Measurements from ENCODE around the gene LHX2. TPM values are rescaled to one million over a fixed set of nuclear protein-coding genes. Genes with fewer than 3 reads are reported as not detected.

Gene LHX2
- total and polyA plus RNA-seq, 2 of the 4 experiments (the other 2 are of a cell fraction): not detected

GRCh38 chr9:124060844-124061605, 49.5 kb downstream of the LHX2 start:
- Histone ChIP-seq H2BK20ac (ENCODE audit: low read depth, low read length) (no peak overlapping the region), H2AFZ (replicated peaks; ENCODE audit: low read length, poor library complexity) (peak overlapping the region; percentile 21), H3K4ac (ENCODE audit: low read depth, low read length) (no peak overlapping the region), H4K20me1 (ENCODE audit: insufficient read depth, low read length) (0 out of 2 replicates have a peak, but pooled peaks cover 3% of the 10 kb centered on the region), H3K14ac (replicated peaks; ENCODE audit: low read depth, low read length) (no peak overlapping the region), H3K27ac (ENCODE audit: insufficient read depth, low read length) (no peak overlapping the region), H3K36me3 (ENCODE audit: control insufficient read depth, insufficient read depth, low read length) (no peaks in the 10 kb centered on the region), H3K4me1 (ENCODE audit: control insufficient read depth, insufficient read depth, low read length) (no peaks in the 10 kb centered on the region), H3K27me3 (ENCODE audit: control insufficient read depth, insufficient read depth, low read length) (peaks cover 53% of the 10 kb centered on the region), H3K9me1 (ENCODE audit: insufficient read depth, low read length) (no peaks in the 10 kb centered on the region), H3K18ac (ENCODE audit: low read depth, low read length) (no peak overlapping the region), H3K23ac (ENCODE audit: low read depth, low read length) (no peak overlapping the region), H2AK9ac (replicated peaks; ENCODE audit: low read depth, low read length, poor library complexity) (no peak overlapping the region), H3K9ac (ENCODE audit: low read depth, low read length) (no peak overlapping the region), H2BK5ac (ENCODE audit: low read depth, low read length, poor library complexity, severe bottlenecking) (no peak overlapping the region), H2BK120ac (ENCODE audit: low read depth, low read length) (no peak overlapping the region), H4K5ac (ENCODE audit: low read depth, low read length) (no peak overlapping the region), H3K4me3 (ENCODE audit: insufficient read depth, low read depth, low read length) (no peak overlapping the region), H3K79me1 (ENCODE audit: low read depth in 1 of 2, low read length in 2 of 2) (no peaks in the 10 kb centered on the region), H3K9me3 (ENCODE audit: control insufficient read depth, insufficient read depth, low read length) (no peaks in the 10 kb centered on the region), H2AK5ac (ENCODE audit: low read depth, low read length) (no peak overlapping the region), H4K91ac (ENCODE audit: insufficient read depth, low read depth, low read length) (no peak overlapping the region), H3K56ac (ENCODE audit: extremely low read depth, insufficient read depth, low read length) (no peak overlapping the region; the same call in 1 of the 2 replicates), H4K8ac (ENCODE audit: low read depth in 2 of 2, low read length in 2 of 2) (no peak overlapping the region), H2BK15ac (ENCODE audit: low read depth, low read length) (no peak overlapping the region), H3K4me2 (ENCODE audit: low read depth, low read length) (no peak overlapping the region)
- intact Hi-C loops (cut with micrococcal nuclease): no loop called here
- in situ Hi-C loops (cut with MboI; ENCODE audit: low sequenced_read_pairs): no loop called here
- POLR2A ChIA-PET (ENCODE audit: unreplicated experiment): no interaction called here
- dilution Hi-C loops (cut with HindIII; ENCODE audit: low sequenced_read_pairs, unreplicated experiment): no loop called here
- DNase-seq (no peak), ATAC-seq (ENCODE audit: low read depth) (no peak)
- BruUV-seq (replicated peaks): no TSS peak
- WGBS, 2 experiments (ENCODE audit: extremely low coverage in 2 of 2, insufficient read length in 1 of 2): 61% methylated on average over 10 of the region's 21 CpGs; no CpG with 5 or more reads in 1 of the 2 experiments
- CTCF ChIA-PET: no interaction called here
- TF ChIP-seq POLR2A (IDR thresholded peaks at IDR 0.05; ENCODE audit: low read depth, low read length): no peak
- no peak for TF ChIP-seq RAD21 (IDR thresholded peaks at IDR 0.05; ENCODE audit: low read length)
- TF ChIP-seq MXI1 (IDR thresholded peaks at IDR 0.05; ENCODE audit: borderline replicate concordance, low read depth, low read length): no peak
